Parathyroid adenoma (tissue), 2 donors: ENCODE data around the gene NFASC.

Source experiments
- H2AFZ ChIP-seq: fragments of 300-600 bp; sonication (generic); one replicate; pipeline ENCODE4 v1.7.0; 2017; ENCODE audit warnings: antibody characterized with exemption, mild to moderate bottlenecking
- H3K27ac ChIP-seq: fragments of 300-600 bp; sonication (generic); one replicate; pipeline ENCODE4 v1.7.0; 2017
- H3K27me3 ChIP-seq: fragments of 300-600 bp; sonication (generic); one replicate; pipeline ENCODE4 v1.7.0; 2017; ENCODE audit warnings: low read length; ENCODE audit not compliant: control insufficient read depth, insufficient read depth
- H3K36me3 ChIP-seq: fragments of 300-600 bp; sonication (generic); one replicate; pipeline ENCODE4 v1.7.0; 2017; ENCODE audit warnings: low read length; ENCODE audit not compliant: control insufficient read depth, insufficient read depth
- H3K4me1 ChIP-seq: fragments of 300-600 bp; sonication (generic); one replicate; pipeline ENCODE4 v1.7.0; 2017; ENCODE audit warnings: control low read depth
- H3K4me2 ChIP-seq: fragments of 300-600 bp; sonication (generic); one replicate; pipeline ENCODE4 v1.7.0; 2017; ENCODE audit warnings: low read length
- H3K4me3 ChIP-seq: fragments of 300-600 bp; sonication (generic); one replicate; pipeline ENCODE4 v1.7.0; 2017; ENCODE audit warnings: low read depth, low read length
- H3K79me2 ChIP-seq: fragments of 300-600 bp; sonication (generic); one replicate; pipeline ENCODE4 v1.7.0; 2017; ENCODE audit warnings: control low read depth
- H3K9ac ChIP-seq: fragments of 300-600 bp; sonication (generic); one replicate; pipeline ENCODE4 v1.7.0; 2017; ENCODE audit warnings: mild to moderate bottlenecking
- H3K9me3 ChIP-seq: fragments of 300-600 bp; sonication (generic); one replicate; pipeline ENCODE4 v1.7.0; 2017; ENCODE audit warnings: low read length; ENCODE audit not compliant: control insufficient read depth
- TF ChIP-seq, protein P1 (sequence below): fragments of 300-600 bp; sonication (generic); IDR thresholded peaks from one replicate; pipeline ENCODE4 v1.7.0; 2017; ENCODE audit warnings: antibody characterized with exemption, mild to moderate bottlenecking
- donor health status: primary hyperparathyroidism.

Gene NFASC

DNA sequence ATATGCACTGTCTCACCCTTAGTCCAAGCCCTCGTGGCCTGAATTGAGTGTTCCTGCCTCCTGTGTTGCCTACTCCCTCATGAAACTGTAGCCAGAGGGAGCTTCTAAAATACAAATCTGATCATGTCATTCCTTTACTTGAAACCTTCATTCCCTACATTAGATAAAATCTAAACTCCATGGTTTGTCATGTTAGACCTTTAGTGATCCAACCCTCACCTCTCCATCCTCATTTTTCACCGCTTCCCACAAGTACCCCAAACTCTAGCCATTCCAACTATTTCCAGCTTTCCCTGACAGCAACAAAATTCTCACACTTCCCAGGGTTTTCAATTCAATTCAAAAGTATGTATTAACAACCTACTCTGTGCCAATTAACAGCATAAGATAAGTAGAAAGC lies 154.0 kb downstream of the NFASC start:
- Histone ChIP-seq H3K9me3 (no peaks in the 10 kb centered on the region), H3K79me2 (no peaks in the 10 kb centered on the region), H3K9ac (no peak overlapping the region), H3K36me3 (no peaks in the 10 kb centered on the region), H3K4me2 (no peak overlapping the region), H2AFZ (no peak overlapping the region), H3K4me3 (no peak overlapping the region), H3K27ac (no peak overlapping the region), H3K4me1 (no peaks in the 10 kb centered on the region), H3K27me3 (no peaks in the 10 kb centered on the region)
- TF ChIP-seq, protein P1, sequence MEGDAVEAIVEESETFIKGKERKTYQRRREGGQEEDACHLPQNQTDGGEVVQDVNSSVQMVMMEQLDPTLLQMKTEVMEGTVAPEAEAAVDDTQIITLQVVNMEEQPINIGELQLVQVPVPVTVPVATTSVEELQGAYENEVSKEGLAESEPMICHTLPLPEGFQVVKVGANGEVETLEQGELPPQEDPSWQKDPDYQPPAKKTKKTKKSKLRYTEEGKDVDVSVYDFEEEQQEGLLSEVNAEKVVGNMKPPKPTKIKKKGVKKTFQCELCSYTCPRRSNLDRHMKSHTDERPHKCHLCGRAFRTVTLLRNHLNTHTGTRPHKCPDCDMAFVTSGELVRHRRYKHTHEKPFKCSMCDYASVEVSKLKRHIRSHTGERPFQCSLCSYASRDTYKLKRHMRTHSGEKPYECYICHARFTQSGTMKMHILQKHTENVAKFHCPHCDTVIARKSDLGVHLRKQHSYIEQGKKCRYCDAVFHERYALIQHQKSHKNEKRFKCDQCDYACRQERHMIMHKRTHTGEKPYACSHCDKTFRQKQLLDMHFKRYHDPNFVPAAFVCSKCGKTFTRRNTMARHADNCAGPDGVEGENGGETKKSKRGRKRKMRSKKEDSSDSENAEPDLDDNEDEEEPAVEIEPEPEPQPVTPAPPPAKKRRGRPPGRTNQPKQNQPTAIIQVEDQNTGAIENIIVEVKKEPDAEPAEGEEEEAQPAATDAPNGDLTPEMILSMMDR: no peak

DNA sequence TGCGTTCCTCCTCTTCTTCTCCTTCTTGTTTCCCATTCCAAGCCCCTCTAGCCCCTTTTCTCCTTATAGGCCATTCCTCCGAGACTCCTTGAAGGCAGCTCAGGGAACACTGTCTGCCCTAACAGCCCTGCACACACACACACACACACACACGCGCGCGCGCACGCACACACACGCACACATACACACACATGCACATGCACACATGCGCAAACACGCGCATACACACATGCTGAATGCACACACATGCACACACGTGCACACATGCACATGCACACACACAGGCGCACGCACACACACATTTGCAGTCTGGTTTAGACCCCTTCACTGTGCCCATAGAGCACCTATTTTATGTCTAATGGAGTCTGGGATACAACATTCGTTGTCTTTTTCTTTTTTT lies 154.6 kb downstream of the NFASC start:
- no peaks in the 10 kb centered on the region for H3K9me3 ChIP-seq
- H3K9ac ChIP-seq: no peak overlapping the region
- H3K79me2 ChIP-seq: no peaks in the 10 kb centered on the region
- H3K27me3 ChIP-seq: no peaks in the 10 kb centered on the region
- no peak overlapping the region for H3K27ac ChIP-seq
- TF ChIP-seq, protein P1: no peak
- H3K4me2 ChIP-seq: no peak overlapping the region
- H3K4me3 ChIP-seq: no peak overlapping the region
- H3K36me3 ChIP-seq: no peaks in the 10 kb centered on the region
- H3K4me1 ChIP-seq: no peaks in the 10 kb centered on the region
- no peak overlapping the region for H2AFZ ChIP-seq

DNA sequence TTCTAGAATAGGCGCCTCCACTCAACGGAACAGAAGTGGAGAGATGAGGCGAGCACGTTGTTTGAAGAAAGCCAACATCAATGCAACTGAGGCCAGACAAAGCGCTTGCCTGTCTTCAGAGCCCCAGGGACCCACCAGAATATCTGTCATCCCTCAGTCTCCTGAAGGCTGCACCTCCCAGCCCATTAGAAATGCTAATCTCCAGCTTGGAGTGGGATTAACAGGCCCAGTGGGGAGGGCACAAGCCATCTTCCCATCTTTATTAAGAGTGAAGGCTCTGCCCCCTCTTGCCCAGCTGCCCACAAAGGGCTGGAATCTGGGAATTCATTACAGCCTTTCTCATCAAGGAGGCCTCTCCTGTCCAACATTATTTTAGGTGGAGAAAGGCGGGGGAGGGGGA lies 155.5 kb downstream of the NFASC start:
- H3K4me1 ChIP-seq: no peaks in the 10 kb centered on the region
- H3K79me2 ChIP-seq: no peaks in the 10 kb centered on the region
- no peak overlapping the region for H3K4me2 ChIP-seq
- TF ChIP-seq, protein P1: no peak
- no peak overlapping the region for H2AFZ ChIP-seq
- no peak overlapping the region for H3K4me3 ChIP-seq
- H3K36me3 ChIP-seq: no peaks in the 10 kb centered on the region
- H3K27me3 ChIP-seq: no peaks in the 10 kb centered on the region
- H3K9ac ChIP-seq: no peak overlapping the region
- no peak overlapping the region for H3K27ac ChIP-seq
- H3K9me3 ChIP-seq: no peaks in the 10 kb centered on the region

DNA sequence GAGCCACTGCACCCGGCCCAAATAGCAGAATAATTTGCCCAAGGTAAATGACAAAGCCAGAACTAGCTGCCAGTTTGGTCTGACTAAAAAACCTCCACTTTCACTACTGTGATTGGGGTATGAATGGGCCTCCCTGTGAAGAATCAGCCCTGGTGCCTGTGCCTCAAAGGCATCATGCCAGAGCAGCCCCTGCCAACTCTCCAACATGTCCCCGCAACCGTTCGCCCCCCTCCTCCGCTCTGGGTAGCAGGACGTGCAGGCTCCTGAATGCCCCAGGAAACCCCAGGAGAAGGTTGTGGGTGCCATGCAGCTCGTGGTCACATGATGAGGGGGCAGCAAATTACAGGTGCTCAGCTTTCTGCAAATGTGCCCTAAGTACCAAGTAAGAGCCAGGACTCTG lies 157.7 kb downstream of the NFASC start:
- no peak overlapping the region for H2AFZ ChIP-seq
- H3K9ac ChIP-seq: no peak overlapping the region
- H3K4me3 ChIP-seq: no peak overlapping the region
- no peak overlapping the region for H3K27ac ChIP-seq
- no peaks in the 10 kb centered on the region for H3K27me3 ChIP-seq
- H3K4me2 ChIP-seq: no peak overlapping the region
- H3K36me3 ChIP-seq: no peaks in the 10 kb centered on the region
- H3K79me2 ChIP-seq: no peaks in the 10 kb centered on the region
- TF ChIP-seq, protein P1: no peak
- H3K9me3 ChIP-seq: no peaks in the 10 kb centered on the region
- H3K4me1 ChIP-seq: no peaks in the 10 kb centered on the region

DNA sequence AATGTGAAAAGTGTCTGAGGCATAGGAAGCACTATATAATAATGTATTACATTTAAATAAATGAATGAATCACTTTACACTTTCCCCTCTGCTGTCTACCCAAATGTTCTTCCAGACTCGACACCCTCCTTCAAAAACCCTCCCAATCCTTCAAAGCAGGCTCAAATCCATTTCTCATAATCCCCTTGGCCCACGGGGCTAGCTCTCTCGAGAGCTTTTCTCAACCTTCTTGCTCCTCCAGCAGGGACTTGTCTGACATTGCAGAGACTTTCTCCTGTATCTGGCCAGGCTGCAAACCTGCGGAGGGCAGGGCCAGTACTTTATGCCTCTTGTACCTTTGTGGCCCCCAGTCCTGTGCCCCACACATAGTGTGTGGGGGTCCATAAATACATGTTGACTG lies 158.3 kb downstream of the NFASC start:
- Histone ChIP-seq H3K36me3 (no peaks in the 10 kb centered on the region), H3K27ac (no peak overlapping the region), H3K27me3 (no peaks in the 10 kb centered on the region), H3K79me2 (no peaks in the 10 kb centered on the region), H3K4me3 (no peak overlapping the region), H3K4me2 (no peak overlapping the region), H2AFZ (no peak overlapping the region), H3K9me3 (no peaks in the 10 kb centered on the region), H3K4me1 (no peaks in the 10 kb centered on the region), H3K9ac (no peak overlapping the region)
- TF ChIP-seq, protein P1: no peak
